HCT116 (cell line): ENCODE results near the gene SLC35C1. TPM values are rescaled to one million over a fixed set of nuclear protein-coding genes. Genes with fewer than 3 reads are reported as not detected.

Experiments used
- ATAC-seq: fragments of 200-7000 bp; cut with Tn5 transposase; 2 replicates; pipeline ENCODE4 v1.9.1; 2020; ENCODE audit warnings: mild to moderate bottlenecking, moderate library complexity
- BruUV-seq: library from RNA; stranded (reverse); fragments of 400-500 nt; replicated peaks from 2 replicates; lab custom pipeline; 2021; lab: Mats Ljungman, UMichigan
- CTCF ChIA-PET: fragments of 300-600 bp; sonication (Branson Sonifier 250); formaldehyde crosslinking; loops from one replicate; lab custom pipeline; 2021; ENCODE audit warnings: antibody characterized with exemption; lab: Charles Lee
- POLR2A ChIA-PET: fragments of 300-600, 350-600 bp; sonication (Branson Sonifier 250); formaldehyde crosslinking; loops from one replicate; lab custom pipeline; 2021; ENCODE audit warnings: antibody characterized with exemption; lab: Charles Lee
- RAD21 ChIA-PET, 2 experiments: fragments of 300-600 bp; sonication (Branson Sonifier 250); formaldehyde crosslinking; loops; one replicate each; lab custom pipeline; 2023; ENCODE audit warnings: low total read pairs in 2 of 2; ENCODE audit not compliant: uncharacterized antibody in 2 of 2, unreplicated experiment in 2 of 2, low non-redundant PET in 1 of 2; lab: Charles Lee
- DNase-seq: peaks from one replicate; pipeline ENCODE4 v3.0.0-alpha.2; 2010; ENCODE audit warnings: low read depth, low spot score
- H2AFZ ChIP-seq: fragments of 200-600 bp; shearing (Covaris generic), sonication (generic); 2 replicates; pipeline ENCODE4 v1.6.1; 2017; ENCODE audit warnings: low read depth, mixed run types, mixed read lengths, antibody characterized with exemption, low read length; ENCODE audit not compliant: poor library complexity, severe bottlenecking
- H3K27ac ChIP-seq: 2 replicates; pipeline ENCODE4 v1.5.1; 2012; ENCODE audit warnings: low read depth, low read length
- H3K27me3 ChIP-seq: fragments of 200-600 bp; sonication (generic); 2 replicates; pipeline ENCODE4 v1.6.1; 2016; ENCODE audit warnings: mixed run types, low read length, mixed read lengths; ENCODE audit not compliant: insufficient read depth
- H3K36me3 ChIP-seq, 2 experiments: fragments of 200-500 bp in 1 of 2; fragments of 200-600 bp in 1 of 2; sonication (Bioruptor generic) in 1 of 2; sonication (generic) in 1 of 2; 2 replicates each; pipeline versions ENCODE4 v1.5.1 to v1.6.1; 2014 to 2016; ENCODE audit warnings: low read length in 2 of 2, inconsistent platforms in 1 of 2, mixed read lengths in 1 of 2, mixed run types in 1 of 2; ENCODE audit not compliant: insufficient read depth in 2 of 2, control insufficient read depth in 1 of 2
- H3K4me1 ChIP-seq, 2 experiments: fragments of 200-600 bp in 1 of 2; sonication (generic) in 1 of 2; 2 replicates each; pipeline versions ENCODE4 v1.5.1 to v1.6.1; 2012 to 2017; ENCODE audit warnings: low read length in 2 of 2, inconsistent platforms in 1 of 2, mild to moderate bottlenecking in 1 of 2, mixed read lengths in 1 of 2, mixed run types in 1 of 2, moderate library complexity in 1 of 2; ENCODE audit not compliant: insufficient read depth in 2 of 2, control insufficient read depth in 1 of 2
- H3K4me2 ChIP-seq: fragments of 200-600 bp; sonication (generic); 2 replicates; pipeline ENCODE4 v1.6.1; 2017; ENCODE audit warnings: mixed run types, low read length, mixed read lengths
- H3K4me3 ChIP-seq, 2 experiments: fragments of 200-600 bp in 1 of 2; sonication (generic) in 1 of 2; replicated peaks in 1 of 2; 2 replicates each; pipeline ENCODE4 v1.5.1; 2011 to 2016; ENCODE audit warnings: low read length in 2 of 2, control low read depth in 1 of 2, low read depth in 1 of 2, mild to moderate bottlenecking in 1 of 2, mixed read lengths in 1 of 2, mixed run types in 1 of 2
- H3K79me2 ChIP-seq: fragments of 200-600 bp; sonication (generic); 2 replicates; pipeline ENCODE4 v1.6.1; 2017; ENCODE audit warnings: mild to moderate bottlenecking, mixed run types, low read length, moderate library complexity, mixed read lengths; ENCODE audit not compliant: insufficient read depth
- H3K9ac ChIP-seq: fragments of 200-600 bp; sonication (generic); 2 replicates; pipeline ENCODE4 v1.6.1; 2016; ENCODE audit warnings: low read length, mixed read lengths
- H3K9me2 ChIP-seq: fragments of 200-600 bp; sonication (generic), shearing (Covaris generic); 2 replicates; pipeline ENCODE4 v1.6.1; 2017; ENCODE audit warnings: mixed run types, mild to moderate bottlenecking, moderate library complexity; ENCODE audit not compliant: insufficient read depth
- H3K9me3 ChIP-seq, 2 experiments: fragments of 200-500 bp in 1 of 2; fragments of 200-600 bp in 1 of 2; sonication (Bioruptor generic) in 1 of 2; sonication (generic) in 1 of 2; 2 replicates each; pipeline ENCODE4 v1.6.1; 2014 to 2017; ENCODE audit warnings: low read length in 2 of 2, mixed read lengths in 2 of 2, inconsistent platforms in 1 of 2, low read depth in 1 of 2, mild to moderate bottlenecking in 1 of 2, mixed run types in 1 of 2, moderate library complexity in 1 of 2; ENCODE audit not compliant: control insufficient read depth in 1 of 2, insufficient read depth in 1 of 2
- H4K20me1 ChIP-seq: fragments of 200-600 bp; sonication (generic), shearing (Covaris generic); 2 replicates; pipeline ENCODE4 v1.6.1; 2017; ENCODE audit warnings: mixed run types, mild to moderate bottlenecking, moderate library complexity; ENCODE audit not compliant: insufficient read depth
- ATF3 ChIP-seq: IDR thresholded peaks from 2 replicates; pipeline ENCODE4 v1.6.1; 2012
- CBX3 ChIP-seq: IDR thresholded peaks from 2 replicates; pipeline ENCODE4 v1.6.1; 2012; ENCODE audit warnings: low read depth
- CEBPB ChIP-seq: IDR thresholded peaks from 2 replicates; pipeline ENCODE4 v1.6.1; 2012; ENCODE audit warnings: low read depth
- EGR1 ChIP-seq: IDR thresholded peaks from 2 replicates; pipeline ENCODE4 v1.6.1; 2012; ENCODE audit warnings: low read depth
- EZH2 ChIP-seq: fragments of 200-600 bp; sonication (generic); IDR thresholded peaks from 2 replicates; pipeline ENCODE4 v1.6.1; 2017; ENCODE audit warnings: antibody characterized with exemption, mixed run types
- EZH2phosphoT487 ChIP-seq: fragments of 200-600 bp; IDR thresholded peaks from 2 replicates; pipeline ENCODE4 v1.6.1; 2018; ENCODE audit warnings: antibody characterized with exemption, borderline replicate concordance
- FOSL1 ChIP-seq: IDR thresholded peaks from 2 replicates; pipeline ENCODE4 v1.6.1; 2012; ENCODE audit warnings: low read depth
- JUND ChIP-seq: IDR thresholded peaks from 2 replicates; pipeline ENCODE4 v1.6.1; 2012
- POLR2A ChIP-seq: IDR thresholded peaks from 2 replicates; pipeline ENCODE4 v1.7.0; 2011; ENCODE audit warnings: borderline replicate concordance; ENCODE audit not compliant: insufficient read depth, insufficient read length; ENCODE audit errors: extremely low read depth
- POLR2AphosphoS5 ChIP-seq: IDR thresholded peaks from 2 replicates; pipeline ENCODE4 v1.6.1; 2011; ENCODE audit warnings: mild to moderate bottlenecking, low read depth, low read length, moderate library complexity
- SIN3A ChIP-seq: IDR thresholded peaks from 2 replicates; pipeline ENCODE4 v1.6.1; 2012; ENCODE audit warnings: low read depth
- SP1 ChIP-seq: IDR thresholded peaks from 2 replicates; pipeline ENCODE4 v1.6.1; 2012; ENCODE audit warnings: low read depth
- TCF7L2 ChIP-seq: IDR thresholded peaks from 2 replicates; pipeline ENCODE4 v1.7.0; 2011; ENCODE audit warnings: borderline replicate concordance, inconsistent platforms; ENCODE audit not compliant: insufficient read depth, insufficient read length; ENCODE audit errors: extremely low read depth
- YY1 ChIP-seq: IDR thresholded peaks from 2 replicates; pipeline ENCODE4 v1.6.1; 2011; ENCODE audit warnings: low read length, low read depth, moderate library complexity, mild to moderate bottlenecking; ENCODE audit not compliant: insufficient replicate concordance; ENCODE audit errors: extremely low read depth
- ZBTB33 ChIP-seq: IDR thresholded peaks from 2 replicates; pipeline ENCODE4 v1.6.1; 2011; ENCODE audit warnings: mild to moderate bottlenecking, low read length, moderate library complexity; ENCODE audit not compliant: insufficient replicate concordance; ENCODE audit errors: extremely low read depth
- ZFX ChIP-seq: fragments of 450-650 bp; IDR thresholded peaks from 2 replicates; pipeline ENCODE4 v1.6.1; 2017
- ZNF274 ChIP-seq: fragments of 200-500 bp; sonication (Bioruptor generic); IDR thresholded peaks from 2 replicates; pipeline ENCODE4 v1.6.1; 2014; ENCODE audit warnings: mild to moderate bottlenecking, low read depth, low read length, inconsistent platforms
- intact Hi-C: fragments of 100-400 bp; cut with micrococcal nuclease; formaldehyde crosslinking; loops from 2 replicates; pipeline ENCODE4 v1.10.0; 2022
- total RNA-seq: library from RNA; stranded (reverse); gene quantifications from one replicate; pipeline ENCODE4 v1.2.1, GENCODE V29; 2021; ENCODE audit not compliant: unreplicated experiment
- TF ChIP-seq, protein P1 (sequence below): IDR thresholded peaks from 2 replicates; pipeline ENCODE4 v1.6.1; 2012

Gene SLC35C1
- total RNA-seq, 1 experiment from 2014 or later = 18.2 TPM

DNA sequence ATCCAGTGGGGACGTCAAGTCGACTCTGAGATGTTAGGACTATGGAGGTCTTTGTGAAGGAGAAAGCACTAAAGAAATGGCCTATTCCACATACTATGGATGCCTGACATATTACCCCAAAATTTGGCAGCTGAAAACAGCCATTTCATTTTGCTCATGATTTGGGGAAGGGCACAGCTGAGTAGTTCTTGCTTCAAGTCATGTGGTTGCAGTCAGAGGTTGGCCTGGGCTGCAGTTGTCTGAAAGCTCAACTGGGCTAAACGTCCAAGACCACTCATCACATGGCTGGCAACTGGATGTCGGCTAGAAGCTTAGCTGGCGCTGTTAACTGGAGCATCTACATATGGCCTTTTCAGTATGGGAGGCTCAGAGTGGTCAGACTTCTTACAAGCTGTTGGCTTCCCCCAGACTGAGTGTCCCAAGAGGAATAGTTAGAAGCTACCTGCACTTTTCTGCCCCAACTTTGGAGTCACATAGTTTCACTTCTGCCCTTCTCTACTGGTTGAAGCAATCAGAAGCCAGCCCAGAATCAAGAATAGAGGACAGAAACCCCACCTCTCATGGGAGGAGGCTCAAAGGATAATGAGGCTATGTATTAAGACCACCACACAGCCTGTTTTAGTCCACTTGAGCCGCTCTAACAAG, 14.1 kb downstream of the SLC35C1 start:
- Histone ChIP-seq H3K4me2 (no peak overlapping the region), H3K9me2 (no peaks in the 10 kb centered on the region), H3K79me2 (no peaks in the 10 kb centered on the region), H3K4me3 (no peak overlapping the region), H4K20me1 (no peaks in the 10 kb centered on the region), H3K9ac (no peak overlapping the region), H2AFZ (no peak overlapping the region), H3K27ac (no peak overlapping the region), H3K4me1 (peaks cover 6% of the 10 kb centered on the region in 2 experiments; a peak in 3 of 4 replicates), H3K27me3 (no peaks in the 10 kb centered on the region), H3K9me3 (no peaks in the 10 kb centered on the region), H3K36me3 (no peaks in the 10 kb centered on the region)
- CTCF ChIA-PET = no interaction called here
- DNase-seq (no peak), ATAC-seq (no peak)
- TF ChIP-seq ZBTB33 (no peak), YY1 (no peak), ATF3 (no peak), CBX3 (no peak)
- intact Hi-C loops = no loop called here
- POLR2A ChIA-PET = no interaction called here
- BruUV-seq = no TSS peak
- RAD21 ChIA-PET = no interaction called here

GRCh38 chr11:45820211-45820857, 15.4 kb downstream of the SLC35C1 start:
- H2AFZ ChIP-seq = no peak overlapping the region
- no peaks in the 10 kb centered on the region for H3K36me3 ChIP-seq
- ChIA-PET RAD21 (no interaction called here), CTCF (no interaction called here), POLR2A (no interaction called here)
- intact Hi-C loops = no loop called here
- no peak overlapping the region for H3K9ac ChIP-seq
- H3K79me2 ChIP-seq = no peaks in the 10 kb centered on the region
- no peaks in the 10 kb centered on the region for H3K9me2 ChIP-seq
- H3K27me3 ChIP-seq = no peaks in the 10 kb centered on the region
- H3K4me1 ChIP-seq = peaks cover 6% of the 10 kb centered on the region in 2 experiments; a peak in 3 of 4 replicates
- no peak for ATAC-seq
- DNase-seq = no peak
- H3K9me3 ChIP-seq = no peaks in the 10 kb centered on the region
- no peak overlapping the region for H3K4me3 ChIP-seq
- no peak overlapping the region for H3K27ac ChIP-seq
- BruUV-seq = no TSS peak
- TF ChIP-seq EZH2 = no peak
- no peak for TF ChIP-seq TCF7L2
- no peak for TF ChIP-seq JUND
- TF ChIP-seq FOSL1 = no peak
- TF ChIP-seq ATF3 = no peak
- TF ChIP-seq POLR2A = no peak
- no peak for TF ChIP-seq EGR1
- TF ChIP-seq CEBPB = no peak
- TF ChIP-seq, protein P1, sequence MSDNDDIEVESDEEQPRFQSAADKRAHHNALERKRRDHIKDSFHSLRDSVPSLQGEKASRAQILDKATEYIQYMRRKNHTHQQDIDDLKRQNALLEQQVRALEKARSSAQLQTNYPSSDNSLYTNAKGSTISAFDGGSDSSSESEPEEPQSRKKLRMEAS = no peak
- TF ChIP-seq EZH2phosphoT487 = no peak
- TF ChIP-seq SP1 = no peak
- TF ChIP-seq ZFX = no peak
- no peak for TF ChIP-seq SIN3A
- TF ChIP-seq ZNF274 = no peak
- TF ChIP-seq POLR2AphosphoS5 = no peak
- no peak for TF ChIP-seq YY1
- H4K20me1 ChIP-seq = no peaks in the 10 kb centered on the region
- no peak overlapping the region for H3K4me2 ChIP-seq
